Jurkat, Clone E6-1 (cell line): Measurements from ENCODE around the gene ARHGAP12.

Experiments used
- DNase-seq: peaks from one replicate; pipeline ENCODE4 v3.0.0-alpha.2; 2011; ENCODE audit warnings: low read depth, low spot score
- H3K4me3 ChIP-seq: 2 replicates; pipeline ENCODE4 v1.5.1; 2011; ENCODE audit warnings: mild to moderate bottlenecking, low read length, control low read depth, moderate library complexity

ARHGAP12 gene

GRCh38 chr10:31929261-31930022 lies 811 bp upstream of the ARHGAP12 start:
- H3K4me3 ChIP-seq, result peak overlapping the region; percentile 76
- DNase-seq, result peak; percentile 46

- DNase-seq, result peak; percentile 46
- peak overlapping the region; percentile 76 for H3K4me3 ChIP-seq
Measured at GRCh38 chr10:31927884-31928548, 615 bp downstream of the ARHGAP12 start.

GRCh38 chr10:31927565-31927883 lies 1.1 kb downstream of the ARHGAP12 start:
- DNase-seq, result peak; percentile 32
- H3K4me3 ChIP-seq, result peak overlapping the region; percentile 76

- peak overlapping the region; percentile 76 for H3K4me3 ChIP-seq
- DNase-seq, result no peak
Measured at GRCh38 chr10:31926765-31927564, 1.7 kb downstream of the ARHGAP12 start.

- no peak overlapping the region for H3K4me3 ChIP-seq
Measured at GRCh38 chr10:31926160-31926559, 2.5 kb downstream of the ARHGAP12 start.

GRCh38 chr10:31924833-31925232 lies 3.8 kb downstream of the ARHGAP12 start:
- DNase-seq, result no peak
- no peak overlapping the region for H3K4me3 ChIP-seq

More at GRCh38 chr10:31926160-31926559, 2.5 kb downstream of the ARHGAP12 start:
- DNase-seq, result no peak

- no peak for DNase-seq
- no peak overlapping the region for H3K4me3 ChIP-seq
Measured at GRCh38 chr10:31923389-31923788, 5.2 kb downstream of the ARHGAP12 start.

- DNase-seq, result peak; percentile 40
Measured at GRCh38 chr10:31921031-31921430, 7.6 kb downstream of the ARHGAP12 start.

GRCh38 chr10:31920538-31920937 lies 8.1 kb downstream of the ARHGAP12 start:
- no peak for DNase-seq

More at GRCh38 chr10:31921031-31921430, 7.6 kb downstream of the ARHGAP12 start:
- H3K4me3 ChIP-seq, result no peak overlapping the region

GRCh38 chr10:31918671-31919409 lies 9.8 kb downstream of the ARHGAP12 start:
- DNase-seq, result peak; percentile 21
- H3K4me3 ChIP-seq, result no peak overlapping the region

More at GRCh38 chr10:31920538-31920937, 8.1 kb downstream of the ARHGAP12 start:
- H3K4me3 ChIP-seq, result no peak overlapping the region

GRCh38 chr10:31914370-31914769 lies 14.3 kb downstream of the ARHGAP12 start:
- H3K4me3 ChIP-seq, result no peak overlapping the region

GRCh38 chr10:31912898-31913850 lies 15.5 kb downstream of the ARHGAP12 start:
- no peak overlapping the region for H3K4me3 ChIP-seq
- DNase-seq, result no peak

More at GRCh38 chr10:31914370-31914769, 14.3 kb downstream of the ARHGAP12 start:
- no peak for DNase-seq

- no peak overlapping the region for H3K4me3 ChIP-seq
- DNase-seq, result no peak
Measured at GRCh38 chr10:31912289-31912688, 16.3 kb downstream of the ARHGAP12 start.

- H3K4me3 ChIP-seq, result no peak overlapping the region
- no peak for DNase-seq
Measured at GRCh38 chr10:31910016-31910415, 18.6 kb downstream of the ARHGAP12 start.

GRCh38 chr10:31908157-31908556 lies 20.5 kb downstream of the ARHGAP12 start:
- no peak for DNase-seq
- H3K4me3 ChIP-seq, result no peak overlapping the region

GRCh38 chr10:31906039-31906438 lies 22.6 kb downstream of the ARHGAP12 start:
- no peak overlapping the region for H3K4me3 ChIP-seq
- no peak for DNase-seq

GRCh38 chr10:31905586-31905985 lies 23.0 kb downstream of the ARHGAP12 start:
- DNase-seq, result no peak
- H3K4me3 ChIP-seq, result no peak overlapping the region

GRCh38 chr10:31902625-31903024 lies 26.0 kb downstream of the ARHGAP12 start:
- DNase-seq, result no peak
- H3K4me3 ChIP-seq, result no peak overlapping the region
